KMS-11 (cell line): ENCODE measurements around the gene TMEM217.

Experiments used
- H2AFZ ChIP-seq: fragments of 200-600 bp; sonication (generic); 2 replicates; pipeline ENCODE4 v1.6.1; 2016; ENCODE audit warnings: antibody characterized with exemption, mixed run types, low read depth
- H3K27ac ChIP-seq: fragments of 200-600 bp; sonication (generic); 2 replicates; pipeline ENCODE4 v1.6.1; 2016; ENCODE audit warnings: mild to moderate bottlenecking, mixed run types
- H3K27me3 ChIP-seq: fragments of 200-600 bp; sonication (generic); 2 replicates; pipeline ENCODE4 v1.6.1; 2017; ENCODE audit warnings: mild to moderate bottlenecking, low read depth, mixed run types, moderate library complexity; ENCODE audit not compliant: insufficient read depth
- H3K36me3 ChIP-seq: fragments of 200-600 bp; sonication (generic); 2 replicates; pipeline ENCODE4 v1.6.1; 2017; ENCODE audit warnings: mild to moderate bottlenecking, mixed run types; ENCODE audit not compliant: insufficient read depth
- H3K4me1 ChIP-seq: fragments of 200-600 bp; sonication (generic); 2 replicates; pipeline ENCODE4 v1.6.1; 2016; ENCODE audit warnings: mild to moderate bottlenecking, low read depth, mixed run types; ENCODE audit not compliant: poor library complexity, severe bottlenecking
- H3K4me2 ChIP-seq: fragments of 200-600 bp; sonication (generic); 2 replicates; pipeline ENCODE4 v1.7.0; 2016; ENCODE audit warnings: mild to moderate bottlenecking, mixed run types
- H3K4me3 ChIP-seq: fragments of 200-600 bp; sonication (generic); IDR thresholded peaks from 2 replicates; pipeline ENCODE4 v1.6.1; 2017; ENCODE audit warnings: low read depth, low read length, mixed read lengths; ENCODE audit not compliant: insufficient read depth
- H3K79me2 ChIP-seq: fragments of 200-600 bp; sonication (generic); 2 replicates; pipeline ENCODE4 v1.6.1; 2016; ENCODE audit warnings: low read depth, mixed run types; ENCODE audit not compliant: insufficient read depth
- H3K9ac ChIP-seq: fragments of 200-600 bp; sonication (generic); 2 replicates; pipeline ENCODE4 v1.6.1; 2016; ENCODE audit warnings: mild to moderate bottlenecking, mixed run types
- H4K20me1 ChIP-seq: fragments of 200-600 bp; sonication (generic); 2 replicates; pipeline ENCODE4 v1.6.1; 2016; ENCODE audit warnings: mild to moderate bottlenecking, mixed run types; ENCODE audit not compliant: insufficient read depth
- TF ChIP-seq, protein P1 (sequence below): fragments of 200-600 bp; sonication (generic); conservative IDR thresholded peaks from 2 replicates; pipeline ENCODE4 v1.6.1; 2017; ENCODE audit warnings: low read depth, mild to moderate bottlenecking, antibody characterized with exemption, low read length, moderate library complexity, mixed read lengths

The TMEM217 gene

DNA sequence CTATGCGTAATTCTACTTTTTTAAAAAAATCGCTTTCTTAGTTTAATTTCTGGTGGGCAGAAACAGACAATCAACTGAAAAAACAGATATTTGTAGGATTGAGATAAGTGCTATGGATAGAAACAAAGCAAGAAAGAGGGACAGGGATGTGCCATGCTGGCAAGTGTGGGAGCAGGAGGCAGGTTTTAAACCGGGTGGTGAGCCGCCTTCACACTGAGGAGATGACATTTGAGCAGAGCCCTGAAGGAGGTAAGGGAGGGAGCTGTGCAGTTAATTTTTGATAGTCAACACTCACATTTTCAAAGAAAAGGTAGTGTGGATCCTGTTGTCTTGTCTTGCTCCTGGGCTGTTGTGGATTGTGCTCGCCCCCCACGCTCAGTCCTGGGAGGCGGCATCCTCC is 46.8 kb upstream of the TMEM217 start:
- peaks cover 51% of the 10 kb centered on the region for H3K4me1 ChIP-seq
- no peak overlapping the region for H2AFZ ChIP-seq
- TF ChIP-seq, protein P1, sequence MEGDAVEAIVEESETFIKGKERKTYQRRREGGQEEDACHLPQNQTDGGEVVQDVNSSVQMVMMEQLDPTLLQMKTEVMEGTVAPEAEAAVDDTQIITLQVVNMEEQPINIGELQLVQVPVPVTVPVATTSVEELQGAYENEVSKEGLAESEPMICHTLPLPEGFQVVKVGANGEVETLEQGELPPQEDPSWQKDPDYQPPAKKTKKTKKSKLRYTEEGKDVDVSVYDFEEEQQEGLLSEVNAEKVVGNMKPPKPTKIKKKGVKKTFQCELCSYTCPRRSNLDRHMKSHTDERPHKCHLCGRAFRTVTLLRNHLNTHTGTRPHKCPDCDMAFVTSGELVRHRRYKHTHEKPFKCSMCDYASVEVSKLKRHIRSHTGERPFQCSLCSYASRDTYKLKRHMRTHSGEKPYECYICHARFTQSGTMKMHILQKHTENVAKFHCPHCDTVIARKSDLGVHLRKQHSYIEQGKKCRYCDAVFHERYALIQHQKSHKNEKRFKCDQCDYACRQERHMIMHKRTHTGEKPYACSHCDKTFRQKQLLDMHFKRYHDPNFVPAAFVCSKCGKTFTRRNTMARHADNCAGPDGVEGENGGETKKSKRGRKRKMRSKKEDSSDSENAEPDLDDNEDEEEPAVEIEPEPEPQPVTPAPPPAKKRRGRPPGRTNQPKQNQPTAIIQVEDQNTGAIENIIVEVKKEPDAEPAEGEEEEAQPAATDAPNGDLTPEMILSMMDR, result no peak
- H3K4me3 ChIP-seq, result no peak overlapping the region
- H4K20me1 ChIP-seq, result no peaks in the 10 kb centered on the region
- H3K27me3 ChIP-seq, result no peaks in the 10 kb centered on the region
- no peak overlapping the region for H3K4me2 ChIP-seq
- no peak overlapping the region for H3K27ac ChIP-seq
- H3K9ac ChIP-seq, result no peak overlapping the region
- H3K79me2 ChIP-seq, result no peaks in the 10 kb centered on the region
- no peaks in the 10 kb centered on the region for H3K36me3 ChIP-seq

DNA sequence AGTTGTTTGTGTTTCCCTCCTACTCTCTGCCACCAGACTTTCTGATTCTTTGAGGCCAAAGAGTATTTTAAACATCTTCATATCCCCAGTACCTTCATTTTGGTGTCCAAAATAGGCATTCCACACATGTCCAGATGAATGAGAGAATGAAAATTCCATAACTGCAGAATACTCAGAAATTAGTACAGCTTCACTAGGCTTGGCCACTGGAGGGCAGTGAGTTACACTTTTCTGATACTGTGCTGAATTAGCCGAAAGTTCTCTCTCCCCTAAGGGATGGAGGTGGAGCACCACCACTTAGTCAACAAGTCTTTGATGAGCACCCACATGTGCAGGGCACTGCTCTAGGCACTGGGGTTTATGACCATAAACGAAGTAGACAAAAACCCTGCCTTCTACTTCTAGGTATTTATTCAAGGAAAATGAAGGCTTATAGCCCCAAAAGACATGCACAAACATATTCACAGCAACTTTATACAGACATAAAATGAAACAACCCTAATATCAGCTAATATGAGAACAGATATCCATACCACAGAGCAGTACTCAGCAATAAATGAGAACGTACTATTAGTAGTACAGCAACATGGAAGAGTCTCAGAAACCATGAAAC is 46.1 kb upstream of the TMEM217 start:
- Histone ChIP-seq H3K9ac (no peak overlapping the region), H2AFZ (no peak overlapping the region), H3K4me1 (peaks cover 46% of the 10 kb centered on the region), H4K20me1 (no peaks in the 10 kb centered on the region), H3K27ac (no peak overlapping the region), H3K4me3 (no peak overlapping the region), H3K36me3 (no peaks in the 10 kb centered on the region), H3K27me3 (no peaks in the 10 kb centered on the region), H3K79me2 (no peaks in the 10 kb centered on the region), H3K4me2 (no peak overlapping the region)
- TF ChIP-seq, protein P1, result peak; percentile 78

DNA sequence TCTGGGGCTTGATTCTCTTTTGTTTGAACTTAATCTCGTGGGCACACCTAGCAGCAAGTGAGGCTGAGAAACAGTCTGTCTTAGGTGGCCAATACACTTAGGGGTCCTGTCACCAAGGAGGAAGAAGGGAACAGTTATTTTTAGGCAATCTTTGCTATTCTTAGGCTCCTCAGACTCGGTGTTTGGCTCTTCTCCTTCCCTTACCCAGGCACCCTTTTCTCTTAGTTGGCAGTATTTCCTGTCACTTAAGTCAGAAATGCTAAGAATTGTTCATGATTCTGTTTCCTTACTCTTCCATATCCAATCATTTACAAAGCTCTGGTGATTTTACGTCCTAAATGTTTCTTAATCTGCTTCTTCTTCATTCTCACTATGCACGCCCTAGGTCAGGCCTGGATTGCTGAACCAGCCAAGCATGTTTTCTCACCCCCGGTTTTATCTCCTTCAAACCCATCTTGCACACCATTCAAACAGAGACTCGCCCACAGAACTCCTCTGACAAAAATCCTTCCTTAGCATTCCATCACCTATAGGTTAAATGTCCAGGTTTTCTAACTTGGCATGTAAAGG is 45.2 kb upstream of the TMEM217 start:
- no peak overlapping the region for H3K4me3 ChIP-seq
- H4K20me1 ChIP-seq, result no peaks in the 10 kb centered on the region
- no peaks in the 10 kb centered on the region for H3K27me3 ChIP-seq
- TF ChIP-seq, protein P1, result no peak
- no peak overlapping the region for H2AFZ ChIP-seq
- H3K4me1 ChIP-seq, result peaks cover 37% of the 10 kb centered on the region
- H3K36me3 ChIP-seq, result no peaks in the 10 kb centered on the region
- no peaks in the 10 kb centered on the region for H3K79me2 ChIP-seq
- H3K27ac ChIP-seq, result no peak overlapping the region
- no peak overlapping the region for H3K4me2 ChIP-seq
- H3K9ac ChIP-seq, result no peak overlapping the region

DNA sequence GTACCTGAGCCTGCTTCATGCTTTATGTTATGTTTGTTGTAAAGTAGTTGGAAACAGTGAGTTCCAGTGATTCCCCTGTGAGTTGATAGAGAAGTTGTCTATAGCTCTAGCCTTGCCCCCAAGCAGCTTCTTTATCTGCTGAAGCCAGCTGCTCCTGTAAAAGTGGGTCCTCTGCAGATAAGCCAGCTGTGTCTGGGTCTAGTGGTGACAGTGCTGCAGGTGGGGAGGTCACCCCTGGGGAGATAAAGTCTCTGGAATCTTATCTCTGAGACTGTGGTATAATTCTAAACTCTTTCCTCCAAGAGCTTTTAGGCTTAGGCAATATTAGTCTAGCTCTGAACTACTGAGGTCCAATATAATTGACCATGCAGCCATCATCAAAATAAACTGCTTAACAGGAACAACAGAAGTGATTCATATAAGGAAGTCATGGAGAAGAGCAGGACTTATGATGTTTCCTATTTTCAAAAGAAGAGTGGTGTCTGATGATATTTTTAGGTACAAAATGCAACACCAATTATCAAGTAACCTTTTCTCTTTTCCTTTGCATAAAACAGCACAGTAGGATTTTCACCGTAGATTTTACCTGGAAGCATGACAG is 44.2 kb upstream of the TMEM217 start:
- H2AFZ ChIP-seq, result no peak overlapping the region
- no peak overlapping the region for H3K4me2 ChIP-seq
- H3K27ac ChIP-seq, result no peak overlapping the region
- H3K79me2 ChIP-seq, result no peaks in the 10 kb centered on the region
- H3K4me1 ChIP-seq, result peaks cover 27% of the 10 kb centered on the region
- H3K36me3 ChIP-seq, result no peaks in the 10 kb centered on the region
- no peaks in the 10 kb centered on the region for H3K27me3 ChIP-seq
- H3K9ac ChIP-seq, result no peak overlapping the region
- H3K4me3 ChIP-seq, result no peak overlapping the region
- no peaks in the 10 kb centered on the region for H4K20me1 ChIP-seq
- TF ChIP-seq, protein P1, result no peak
